Mammary epithelial cell (primary cell): ENCODE data around the gene DLG1.

Experiments
- EZH2 ChIP-seq: IDR thresholded peaks from 2 replicates; pipeline ENCODE4 v1.6.1; 2012; ENCODE audit warnings: low read length, inconsistent platforms, borderline replicate concordance
- TF ChIP-seq, protein P1 (sequence below), 2 donors: IDR thresholded peaks in 1 of 2; conservative IDR thresholded peaks in 1 of 2; 2 replicates each; pipeline ENCODE4 v1.5.1; 2011 to 2012; ENCODE audit warnings: inconsistent platforms in 2 of 2, low read length in 2 of 2, mild to moderate bottlenecking in 2 of 2, control low read depth in 1 of 2, low read depth in 1 of 2; ENCODE audit not compliant: insufficient read depth in 1 of 2; ENCODE audit errors: extremely low read depth in 1 of 2

DNA sequence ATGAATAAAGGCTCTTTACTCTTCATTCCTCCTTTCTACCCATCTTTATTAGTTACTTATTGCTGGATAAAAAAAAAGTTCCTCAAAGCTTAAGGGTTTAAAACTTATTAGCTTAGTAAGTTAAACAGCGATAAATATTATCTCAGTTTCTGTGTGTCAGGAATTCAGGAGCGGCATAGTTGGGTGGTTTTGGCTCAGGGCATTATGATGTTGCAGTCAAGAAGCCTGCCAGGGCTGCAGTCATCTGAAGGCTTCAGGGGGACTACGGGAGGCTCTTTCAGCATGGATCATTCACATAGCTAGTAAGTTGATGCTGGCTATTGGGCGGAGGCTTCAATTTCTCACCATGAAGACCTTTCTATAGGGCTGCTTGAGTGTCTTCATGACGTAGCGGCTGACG, 1.9 kb upstream of the DLG1 start:
- TF ChIP-seq, protein P1, sequence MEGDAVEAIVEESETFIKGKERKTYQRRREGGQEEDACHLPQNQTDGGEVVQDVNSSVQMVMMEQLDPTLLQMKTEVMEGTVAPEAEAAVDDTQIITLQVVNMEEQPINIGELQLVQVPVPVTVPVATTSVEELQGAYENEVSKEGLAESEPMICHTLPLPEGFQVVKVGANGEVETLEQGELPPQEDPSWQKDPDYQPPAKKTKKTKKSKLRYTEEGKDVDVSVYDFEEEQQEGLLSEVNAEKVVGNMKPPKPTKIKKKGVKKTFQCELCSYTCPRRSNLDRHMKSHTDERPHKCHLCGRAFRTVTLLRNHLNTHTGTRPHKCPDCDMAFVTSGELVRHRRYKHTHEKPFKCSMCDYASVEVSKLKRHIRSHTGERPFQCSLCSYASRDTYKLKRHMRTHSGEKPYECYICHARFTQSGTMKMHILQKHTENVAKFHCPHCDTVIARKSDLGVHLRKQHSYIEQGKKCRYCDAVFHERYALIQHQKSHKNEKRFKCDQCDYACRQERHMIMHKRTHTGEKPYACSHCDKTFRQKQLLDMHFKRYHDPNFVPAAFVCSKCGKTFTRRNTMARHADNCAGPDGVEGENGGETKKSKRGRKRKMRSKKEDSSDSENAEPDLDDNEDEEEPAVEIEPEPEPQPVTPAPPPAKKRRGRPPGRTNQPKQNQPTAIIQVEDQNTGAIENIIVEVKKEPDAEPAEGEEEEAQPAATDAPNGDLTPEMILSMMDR (conservative IDR thresholded peaks at IDR 0.05 in 1 of 2, IDR thresholded peaks at IDR 0.05 in 1 of 2; ENCODE audit: extremely low read depth in 1 of 2, insufficient read depth in 1 of 2, low read depth in 1 of 2, low read length in 2 of 2), result no peak
- no peak for TF ChIP-seq EZH2
